ENCODE measurements around the gene HIRA.
"Not testable (repeated sequence)": the region's sequence is repeated elsewhere in the genome, so short reads cannot be mapped to it uniquely, and the experiment has no call there.

Gene HIRA

DNA sequence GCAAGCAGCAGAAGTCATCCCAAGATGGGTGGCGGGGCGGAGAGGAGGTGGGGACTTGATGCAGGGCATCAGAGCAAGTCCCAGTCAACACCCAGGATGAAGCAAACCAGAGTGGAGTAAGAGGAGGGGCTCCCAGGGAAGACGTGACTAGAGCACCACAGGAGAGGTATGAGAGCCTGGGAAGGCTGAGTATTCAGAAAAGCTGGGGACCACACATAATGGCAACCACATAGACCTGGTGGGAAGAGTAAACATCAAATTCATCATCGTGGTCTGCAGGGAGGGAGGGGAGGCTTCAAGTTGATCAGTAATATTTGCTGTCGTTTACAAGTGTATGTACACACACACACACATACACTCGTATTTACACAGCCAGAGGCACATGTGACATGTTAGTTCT, 79.3 kb downstream of the HIRA start:
- no peak for DNase-seq

- no peak for DNase-seq
These were observed 79.9 kb downstream of the HIRA start for GRCh38 chr22:19351604-19352003.

GRCh38 chr22:19350947-19351346, 80.6 kb downstream of the HIRA start:
- DNase-seq, result no peak

DNA sequence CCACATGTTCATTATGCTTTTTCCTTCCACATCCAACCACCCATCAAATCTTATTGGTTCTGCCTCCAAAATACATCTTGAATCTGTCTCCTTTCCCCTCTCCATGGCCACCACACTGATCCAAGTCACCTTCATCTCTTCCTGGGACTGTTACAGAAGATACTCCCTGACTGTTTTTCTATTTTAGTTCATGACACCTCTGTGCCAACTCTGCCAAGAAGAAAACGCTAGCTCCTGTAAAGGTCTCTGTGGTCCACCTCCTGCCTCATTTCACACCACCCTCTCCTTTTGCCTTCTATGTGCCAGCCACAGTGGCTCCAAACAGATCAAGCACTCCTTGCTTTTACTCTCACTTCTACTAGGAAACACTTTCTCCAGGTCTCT, 81.1 kb downstream of the HIRA start:
- DNase-seq, result no peak

GRCh38 chr22:19349778-19350475, 81.6 kb downstream of the HIRA start:
- no peak for DNase-seq

DNA sequence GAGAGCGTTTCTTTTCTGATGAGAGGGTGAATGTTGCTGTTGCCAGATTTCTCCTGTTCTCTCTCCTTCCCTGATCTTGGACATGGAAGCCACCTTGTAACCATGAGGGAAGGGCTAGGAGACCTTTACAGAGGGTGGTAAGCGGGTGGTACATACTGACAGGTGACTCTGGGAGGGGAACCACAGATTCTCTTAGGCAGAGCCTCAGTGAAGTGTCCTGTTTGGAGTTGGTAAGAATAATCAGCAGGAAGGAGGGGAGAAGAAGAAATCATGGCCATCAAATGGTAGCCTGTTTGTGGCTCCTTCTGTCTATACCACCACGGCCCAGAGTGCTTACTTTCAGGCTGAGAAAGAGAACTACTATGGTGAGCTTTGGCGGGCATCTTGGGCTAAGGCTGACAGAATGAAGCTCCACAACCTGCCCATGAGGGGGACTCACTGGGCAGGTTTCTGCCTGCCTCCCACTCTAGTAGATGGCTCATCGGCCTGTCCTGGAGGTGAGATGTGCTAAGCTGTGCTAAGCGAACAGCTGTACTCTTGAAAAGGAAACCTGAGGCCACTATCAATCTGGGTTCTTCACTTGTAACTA, 84.8 kb downstream of the HIRA start:
- no peak for DNase-seq

- DNase-seq, result no peak
These were observed 87.1 kb downstream of the HIRA start for GRCh38 chr22:19344420-19344819.

GRCh38 chr22:19343470-19343869, 88.1 kb downstream of the HIRA start:
- DNase-seq, result no peak

GRCh38 chr22:19341500-19341899, 90.0 kb downstream of the HIRA start:
- DNase-seq, result no peak

GRCh38 chr22:19337137-19337536, 94.4 kb downstream of the HIRA start:
- DNase-seq, result no peak

- DNase-seq, result no peak
These were observed 95.1 kb downstream of the HIRA start for GRCh38 chr22:19336133-19337075.

- no peak for DNase-seq
These were observed 99.6 kb downstream of the HIRA start for GRCh38 chr22:19331975-19332374.

DNA sequence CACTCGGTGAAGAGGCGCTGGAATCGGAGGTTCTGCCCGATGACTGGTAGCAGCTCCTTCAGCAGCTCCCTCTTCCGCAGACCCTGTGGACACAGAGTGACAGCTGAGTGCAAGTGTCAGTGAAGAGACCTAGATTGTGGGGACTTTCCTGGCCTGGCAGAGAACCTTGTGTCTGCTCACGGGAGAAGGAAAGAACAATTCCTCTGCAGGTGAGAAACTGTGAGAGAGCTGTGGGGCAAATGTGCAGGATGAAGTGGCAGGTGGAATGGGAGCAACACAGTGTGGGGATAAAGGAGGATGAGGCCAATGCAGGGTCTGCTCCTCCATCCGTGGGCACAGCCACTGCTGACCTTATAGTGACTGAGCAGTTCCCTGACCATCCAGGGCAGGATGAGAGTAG, 100.1 kb downstream of the HIRA start:
- DNase-seq, result no peak

GRCh38 chr22:19330865-19331418, 100.6 kb downstream of the HIRA start:
- no peak for DNase-seq

GRCh38 chr22:19330205-19330604, 101.3 kb downstream of the HIRA start:
- not testable (repeated sequence) for DNase-seq

- DNase-seq, result no peak
These were observed 102.1 kb downstream of the HIRA start for GRCh38 chr22:19329454-19329853.

GRCh38 chr22:19325296-19325948, 106.1 kb downstream of the HIRA start:
- no peak for DNase-seq

DNA sequence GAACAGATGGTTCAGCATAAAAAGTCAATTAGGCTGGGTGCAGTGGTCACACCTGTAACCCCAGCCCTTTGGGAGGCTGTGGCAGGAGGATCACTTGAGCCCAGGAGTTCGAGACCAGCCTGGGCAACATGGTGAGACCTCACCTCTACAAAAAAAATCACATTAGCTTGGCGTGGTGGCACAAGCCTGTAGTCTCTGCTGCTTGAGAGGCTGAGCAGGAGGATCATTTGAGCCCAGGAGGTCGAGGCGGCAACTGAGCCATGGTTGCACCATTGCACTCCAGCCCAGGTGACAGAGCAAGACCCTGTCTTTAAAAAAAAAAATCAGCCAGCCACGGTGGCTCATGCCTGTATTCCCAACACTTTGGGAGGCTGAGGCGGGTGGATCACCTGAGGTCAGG, 108.1 kb downstream of the HIRA start:
- DNase-seq, result not testable (repeated sequence)

DNA sequence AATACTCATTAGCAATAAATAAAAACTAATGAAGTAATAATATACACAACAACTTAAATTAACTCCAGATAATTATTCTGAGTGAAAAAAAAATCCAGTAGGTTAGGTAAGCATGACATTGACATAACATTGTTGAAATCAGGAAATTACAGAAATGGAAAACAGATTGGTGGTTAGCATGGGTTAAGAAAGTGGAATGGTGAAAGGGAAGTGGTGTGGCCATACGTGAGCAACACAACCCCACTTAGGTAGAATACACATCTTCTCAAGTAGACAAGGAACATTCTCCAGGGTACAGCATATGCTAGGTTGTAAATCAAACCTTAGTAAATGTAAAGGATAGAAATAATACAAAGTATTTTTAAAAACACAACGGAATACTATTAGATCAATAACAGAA, 109.8 kb downstream of the HIRA start:
- DNase-seq, result no peak

- DNase-seq, result not testable (repeated sequence)
These were observed 111.4 kb downstream of the HIRA start for GRCh38 chr22:19320136-19320535.

GRCh38 chr22:19319281-19319680, 112.3 kb downstream of the HIRA start:
- no peak for DNase-seq

DNA sequence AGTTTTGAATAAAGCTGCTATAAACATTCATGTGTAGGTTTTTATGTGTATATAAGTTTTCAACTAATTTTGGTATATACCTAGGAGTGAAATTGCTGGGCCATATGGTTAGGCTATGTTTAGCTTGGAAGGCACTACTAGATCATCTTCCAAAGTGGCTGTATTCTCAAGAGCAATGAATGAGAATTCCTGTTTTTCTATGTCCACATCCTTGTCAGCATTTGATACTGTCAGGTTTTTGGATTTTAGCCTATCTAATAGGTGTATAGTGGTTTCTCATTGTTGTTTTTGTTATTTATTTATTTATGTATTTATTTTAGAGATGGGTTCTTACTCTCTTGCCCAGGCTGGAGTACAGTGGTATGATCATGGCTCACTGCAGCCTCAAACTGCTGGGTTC, 113.7 kb downstream of the HIRA start:
- no peak for DNase-seq

DNA sequence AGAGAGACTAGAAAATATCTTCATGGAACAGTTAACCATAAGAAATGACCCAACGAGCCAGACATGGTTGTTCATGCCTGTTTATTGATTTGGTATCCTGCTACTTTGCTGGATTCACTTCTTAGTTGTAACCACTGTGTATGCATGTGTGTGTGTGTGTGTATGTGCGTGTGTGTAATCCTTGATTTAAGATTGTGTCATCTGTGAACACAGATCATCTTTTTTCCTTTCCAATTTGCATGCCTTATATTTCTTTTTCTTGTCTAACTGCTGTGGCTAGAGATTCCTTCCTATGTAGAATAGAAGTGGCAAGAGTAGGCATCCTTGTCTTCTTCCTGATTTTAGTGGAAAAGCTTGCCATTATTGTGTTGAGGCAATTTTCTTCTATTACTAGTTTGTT, 123.7 kb downstream of the HIRA start:
- DNase-seq, result no peak
